Progenitor cell of endocrine pancreas (in vitro differentiated cells): ENCODE results near the gene OGG1. TPM values are rescaled to one million over a fixed set of nuclear protein-coding genes. Genes with fewer than 3 reads are reported as not detected.

ENCODE experiments used
- DNase-seq: peaks from one replicate; pipeline ENCODE4 v3.0.0; 2021; ENCODE audit warnings: low spot score; ENCODE audit not compliant: unreplicated experiment
- H3K27ac Mint-ChIP-seq: 2 replicates; pipeline ENCODE4 v1.8.0; 2021; ENCODE audit warnings: mild to moderate bottlenecking, moderate library complexity, mixed read lengths
- H3K27me3 Mint-ChIP-seq: 2 replicates; pipeline ENCODE4 v1.8.0; 2021; ENCODE audit warnings: mixed read lengths
- H3K36me3 Mint-ChIP-seq: 2 replicates; pipeline ENCODE4 v1.8.0; 2022; ENCODE audit warnings: mixed read lengths; ENCODE audit not compliant: insufficient read depth
- H3K4me1 Mint-ChIP-seq: 2 replicates; pipeline ENCODE4 v1.8.0; 2021; ENCODE audit warnings: low read depth, mixed read lengths
- H3K4me3 Mint-ChIP-seq: 2 replicates; pipeline ENCODE4 v1.8.0; 2021; ENCODE audit warnings: low read depth, mild to moderate bottlenecking, moderate library complexity, mixed read lengths
- H3K9me3 Mint-ChIP-seq: 2 replicates; pipeline ENCODE4 v1.8.0; 2021; ENCODE audit warnings: low read depth, mixed read lengths
- CTCF ChIP-seq: fragments of 200-600 bp; sonication (generic); IDR thresholded peaks from one replicate; pipeline ENCODE4 v1.5.0; 2021; ENCODE audit warnings: antibody characterized with exemption, mild to moderate bottlenecking; ENCODE audit not compliant: unreplicated experiment
- total RNA-seq: library from RNA; stranded (reverse); gene quantifications from 2 replicates; pipeline ENCODE4 v1.2.1, GENCODE V29; 2021

Gene OGG1
- total RNA-seq, 1 donor from 2014 or later: 47.7 TPM

- peaks cover 9% of the 10 kb centered on the region for H3K36me3 Mint-ChIP-seq
- no peak overlapping the region for H3K27ac Mint-ChIP-seq
- TF ChIP-seq CTCF: no peak
- peaks cover 9% of the 10 kb centered on the region for H3K4me1 Mint-ChIP-seq
- H3K9me3 Mint-ChIP-seq: no peaks in the 10 kb centered on the region
- DNase-seq: no peak
- no peak overlapping the region for H3K4me3 Mint-ChIP-seq
- H3K27me3 Mint-ChIP-seq: no peaks in the 10 kb centered on the region
These were observed 12.9 kb upstream of the OGG1 start for GRCh38 chr3:9736831-9737230.

- H3K27ac Mint-ChIP-seq: no peak overlapping the region
- no peaks in the 10 kb centered on the region for H3K27me3 Mint-ChIP-seq
- DNase-seq: no peak
- TF ChIP-seq CTCF: no peak
- no peak overlapping the region for H3K4me3 Mint-ChIP-seq
- no peaks in the 10 kb centered on the region for H3K9me3 Mint-ChIP-seq
- no peaks in the 10 kb centered on the region for H3K4me1 Mint-ChIP-seq
- peaks cover 10% of the 10 kb centered on the region for H3K36me3 Mint-ChIP-seq
These were observed 10.6 kb upstream of the OGG1 start for GRCh38 chr3:9739181-9739580.

GRCh38 chr3:9742560-9742959 lies 7.2 kb upstream of the OGG1 start:
- DNase-seq: no peak
- Mint-ChIP-seq H3K27ac (no peak overlapping the region), H3K27me3 (no peaks in the 10 kb centered on the region), H3K4me1 (no peaks in the 10 kb centered on the region), H3K9me3 (no peaks in the 10 kb centered on the region), H3K4me3 (no peak overlapping the region), H3K36me3 (peaks cover 17% of the 10 kb centered on the region)
- no peak for TF ChIP-seq CTCF

- Mint-ChIP-seq H3K4me1 (no peaks in the 10 kb centered on the region), H3K4me3 (no peak overlapping the region), H3K27ac (no peak overlapping the region), H3K36me3 (peaks cover 17% of the 10 kb centered on the region), H3K27me3 (no peaks in the 10 kb centered on the region), H3K9me3 (no peaks in the 10 kb centered on the region)
- no peak for TF ChIP-seq CTCF
- no peak for DNase-seq
These were observed 6.2 kb upstream of the OGG1 start for GRCh38 chr3:9743548-9743947.

- H3K36me3 Mint-ChIP-seq: peaks cover 16% of the 10 kb centered on the region
- no peak overlapping the region for H3K27ac Mint-ChIP-seq
- H3K4me1 Mint-ChIP-seq: peaks cover 2% of the 10 kb centered on the region
- no peaks in the 10 kb centered on the region for H3K27me3 Mint-ChIP-seq
- no peak for TF ChIP-seq CTCF
- H3K9me3 Mint-ChIP-seq: no peaks in the 10 kb centered on the region
- H3K4me3 Mint-ChIP-seq: no peak overlapping the region
- DNase-seq: no peak
These were observed 5.6 kb upstream of the OGG1 start for GRCh38 chr3:9744162-9744561.

- TF ChIP-seq CTCF: no peak
- Mint-ChIP-seq H3K27me3 (no peaks in the 10 kb centered on the region), H3K36me3 (peaks cover 12% of the 10 kb centered on the region), H3K9me3 (no peaks in the 10 kb centered on the region), H3K27ac (no peak overlapping the region), H3K4me3 (no peak overlapping the region), H3K4me1 (peaks cover 12% of the 10 kb centered on the region)
- DNase-seq: no peak
These were observed 4.2 kb upstream of the OGG1 start for GRCh38 chr3:9745521-9745920.
